NT2/D1 (cell line): ENCODE data around the gene RRP36.

ENCODE experiments used
- SUZ12 ChIP-seq: IDR thresholded peaks from 2 replicates; pipeline ENCODE4 v1.6.1; 2011; ENCODE audit not compliant: insufficient read length, insufficient read depth; ENCODE audit errors: extremely low read depth
- YY1 ChIP-seq: IDR thresholded peaks from 2 replicates; pipeline ENCODE4 v1.6.1; 2011; ENCODE audit not compliant: insufficient read length, insufficient read depth
- ZNF274 ChIP-seq: IDR thresholded peaks from 2 replicates; pipeline ENCODE4 v1.6.1; 2011; ENCODE audit warnings: mild to moderate bottlenecking, low read depth, low read length

GRCh38 chr6:42973926-42974325 is 47.5 kb upstream of the RRP36 start:
- TF ChIP-seq ZNF274 (no peak), YY1 (no peak), SUZ12 (no peak)
